Endothelial cell (in vitro differentiated cells): ENCODE results near the gene SETSIP. TPM values are rescaled to one million over a fixed set of nuclear protein-coding genes. Genes with fewer than 3 reads are reported as not detected.
"Not testable (repeated sequence)": the region's sequence is repeated elsewhere in the genome, so short reads cannot be mapped to it uniquely, and the experiment has no call there.

ENCODE experiments used
- DNase-seq: peaks from one replicate; pipeline ENCODE4 v3.0.0; 2021; ENCODE audit warnings: low spot score
- H3K27ac Mint-ChIP-seq: one replicate; pipeline ENCODE4 v1.8.0; 2021; ENCODE audit warnings: mixed read lengths, inconsistent platforms; ENCODE audit not compliant: unreplicated experiment
- H3K27me3 Mint-ChIP-seq: one replicate; pipeline ENCODE4 v1.8.0; 2021; ENCODE audit warnings: mild to moderate bottlenecking, moderate library complexity, mixed read lengths, inconsistent platforms; ENCODE audit not compliant: unreplicated experiment
- H3K36me3 Mint-ChIP-seq: one replicate; pipeline ENCODE4 v1.8.0; 2021; ENCODE audit warnings: mild to moderate bottlenecking, low read depth, mixed read lengths, inconsistent platforms; ENCODE audit not compliant: unreplicated experiment
- H3K4me1 Mint-ChIP-seq: one replicate; pipeline ENCODE4 v1.8.0; 2021; ENCODE audit warnings: mild to moderate bottlenecking, mixed read lengths, inconsistent platforms; ENCODE audit not compliant: unreplicated experiment
- H3K4me3 Mint-ChIP-seq: one replicate; pipeline ENCODE4 v1.8.0; 2021; ENCODE audit warnings: mild to moderate bottlenecking, mixed read lengths, inconsistent platforms; ENCODE audit not compliant: unreplicated experiment
- H3K9me3 Mint-ChIP-seq: one replicate; pipeline ENCODE4 v1.8.0; 2021; ENCODE audit warnings: mixed read lengths, inconsistent platforms; ENCODE audit not compliant: unreplicated experiment
- total RNA-seq: library from RNA; stranded (reverse); fragmentation: NEBNext Ultra II Directional; extraction: Animal tissue kit (Norgen Biotek cat#: 25700); gene quantifications from one replicate; pipeline ENCODE4 v1.2.1, GENCODE V29; 2021; ENCODE audit not compliant: unreplicated experiment
- TF ChIP-seq, protein P1 (sequence below): fragments of 200-600 bp; sonication (generic); IDR thresholded peaks from one replicate; pipeline ENCODE4 v1.5.0; 2021; ENCODE audit warnings: antibody characterized with exemption; ENCODE audit not compliant: unreplicated experiment

Gene SETSIP
- total RNA-seq, 1 donor from 2014 or later: 0.31 TPM

DNA sequence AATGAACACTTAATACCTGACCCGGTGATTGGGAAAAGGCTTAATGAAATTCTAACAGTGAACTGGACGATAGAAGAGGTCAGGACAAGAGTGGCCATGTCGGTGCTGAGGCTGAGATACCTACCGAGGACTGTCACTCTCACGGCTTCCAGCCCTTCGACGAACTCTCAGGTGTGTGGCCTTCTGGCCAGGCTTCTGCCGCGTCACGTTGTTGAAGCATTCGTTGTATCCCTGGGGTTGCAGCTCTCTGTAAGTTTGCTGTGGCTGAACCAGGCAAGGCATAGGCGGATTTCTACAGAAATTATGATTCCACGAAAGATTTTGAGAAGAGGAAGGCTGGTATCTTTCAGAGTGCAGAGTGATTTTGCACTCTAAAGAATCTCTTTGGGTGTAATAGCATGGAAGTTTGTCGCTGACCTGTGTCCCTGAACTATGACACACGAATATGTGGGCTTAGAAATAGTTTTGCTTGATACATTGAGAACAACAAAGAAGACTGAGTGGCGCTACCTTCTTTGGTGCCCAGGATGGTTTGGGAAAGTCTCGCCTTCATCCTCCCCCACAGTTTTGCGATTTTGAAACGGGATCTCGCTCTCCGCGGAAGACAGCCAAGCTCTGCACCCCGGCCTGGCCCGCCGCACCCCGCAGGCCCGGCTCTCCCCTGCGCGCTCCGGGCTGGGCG lies 45.8 kb downstream of the SETSIP start:
- H3K27ac Mint-ChIP-seq: no peak overlapping the region
- peak; percentile 6 for DNase-seq
- H3K36me3 Mint-ChIP-seq: peaks cover 7% of the 10 kb centered on the region
- peaks cover 7% of the 10 kb centered on the region for H3K27me3 Mint-ChIP-seq
- H3K9me3 Mint-ChIP-seq: no peaks in the 10 kb centered on the region
- peak overlapping the region; percentile 84 for H3K4me3 Mint-ChIP-seq
- peaks cover 25% of the 10 kb centered on the region for H3K4me1 Mint-ChIP-seq
- TF ChIP-seq, protein P1, sequence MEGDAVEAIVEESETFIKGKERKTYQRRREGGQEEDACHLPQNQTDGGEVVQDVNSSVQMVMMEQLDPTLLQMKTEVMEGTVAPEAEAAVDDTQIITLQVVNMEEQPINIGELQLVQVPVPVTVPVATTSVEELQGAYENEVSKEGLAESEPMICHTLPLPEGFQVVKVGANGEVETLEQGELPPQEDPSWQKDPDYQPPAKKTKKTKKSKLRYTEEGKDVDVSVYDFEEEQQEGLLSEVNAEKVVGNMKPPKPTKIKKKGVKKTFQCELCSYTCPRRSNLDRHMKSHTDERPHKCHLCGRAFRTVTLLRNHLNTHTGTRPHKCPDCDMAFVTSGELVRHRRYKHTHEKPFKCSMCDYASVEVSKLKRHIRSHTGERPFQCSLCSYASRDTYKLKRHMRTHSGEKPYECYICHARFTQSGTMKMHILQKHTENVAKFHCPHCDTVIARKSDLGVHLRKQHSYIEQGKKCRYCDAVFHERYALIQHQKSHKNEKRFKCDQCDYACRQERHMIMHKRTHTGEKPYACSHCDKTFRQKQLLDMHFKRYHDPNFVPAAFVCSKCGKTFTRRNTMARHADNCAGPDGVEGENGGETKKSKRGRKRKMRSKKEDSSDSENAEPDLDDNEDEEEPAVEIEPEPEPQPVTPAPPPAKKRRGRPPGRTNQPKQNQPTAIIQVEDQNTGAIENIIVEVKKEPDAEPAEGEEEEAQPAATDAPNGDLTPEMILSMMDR: no peak

DNA sequence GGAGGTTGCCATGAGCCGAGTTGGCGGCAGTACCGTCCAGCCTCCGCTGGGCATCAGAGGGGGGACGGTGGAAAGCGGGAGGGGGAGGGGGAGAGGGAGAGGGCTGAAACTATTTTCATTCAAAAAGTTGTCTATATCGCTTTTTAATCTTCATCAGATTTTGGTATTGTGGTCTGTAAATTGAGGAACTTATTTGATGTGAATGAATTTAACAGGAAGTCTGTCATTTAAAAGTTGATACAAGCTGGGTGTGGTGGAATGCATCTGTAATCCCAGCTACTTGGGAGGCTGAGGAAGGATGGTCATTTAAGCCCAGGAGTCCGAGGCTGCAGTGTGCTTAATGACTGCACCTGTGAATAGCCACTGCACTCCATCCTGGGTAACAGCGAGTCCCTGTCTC lies 48.4 kb downstream of the SETSIP start:
- Mint-ChIP-seq H3K27ac (no peak overlapping the region), H3K36me3 (peaks cover 7% of the 10 kb centered on the region), H3K4me1 (peaks cover 24% of the 10 kb centered on the region), H3K4me3 (no peak overlapping the region), H3K9me3 (no peaks in the 10 kb centered on the region), H3K27me3 (peaks cover 5% of the 10 kb centered on the region)
- no peak for DNase-seq
- TF ChIP-seq, protein P1: no peak

DNA sequence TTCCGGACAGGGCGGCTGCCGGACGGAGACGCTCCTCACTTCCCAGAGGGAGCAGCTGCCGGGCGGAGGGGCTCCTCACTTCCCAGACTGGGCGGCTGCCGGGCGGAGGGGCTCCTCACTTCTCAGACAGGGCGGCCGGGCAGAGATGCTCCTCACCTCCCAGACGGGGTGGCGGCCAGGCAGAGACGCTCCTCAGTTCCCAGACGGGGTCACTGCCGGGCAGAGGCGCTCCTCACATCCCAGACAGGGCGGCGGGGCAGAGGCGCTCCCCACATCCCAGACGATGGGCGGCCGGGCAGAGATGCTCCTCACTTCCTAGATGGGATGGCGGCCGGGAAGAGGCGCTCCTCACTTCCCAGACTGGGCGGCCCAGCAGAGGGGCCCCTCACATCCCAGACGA lies 49.2 kb downstream of the SETSIP start:
- not testable (repeated sequence) for H3K27me3 Mint-ChIP-seq, H3K9me3 Mint-ChIP-seq, DNase-seq, H3K4me3 Mint-ChIP-seq, H3K36me3 Mint-ChIP-seq, H3K27ac Mint-ChIP-seq
- H3K4me1 Mint-ChIP-seq: peaks cover 16% of the 10 kb centered on the region

Other genes starting within 250 kb of the SETSIP start
- 39.2 TPM for gene TGFBR3, start 189.3 kb downstream of the SETSIP start, total RNA-seq
- not detected for gene BRDT, start 126.0 kb downstream of the SETSIP start, total RNA-seq
- gene EPHX4, start 45.4 kb downstream of the SETSIP start, total RNA-seq: 3.2 TPM
- gene BTBD8, start 4.9 kb upstream of the SETSIP start, total RNA-seq: 4.0 TPM
- gene C1orf146, start 142.5 kb upstream of the SETSIP start, total RNA-seq: not detected
- gene GLMN, start 223.6 kb upstream of the SETSIP start, total RNA-seq: 14.9 TPM
- gene RPAP2, start 223.6 kb upstream of the SETSIP start, total RNA-seq: 30.0 TPM